Measurements from ENCODE around the gene MYLK. TPM values are rescaled to one million over a fixed set of nuclear protein-coding genes. Genes with fewer than 3 reads are reported as not detected.

MYLK gene
- total RNA-seq, 1 donor from 2014 or later, result 50.5 TPM

GRCh38 chr3:123791073-123791370, 93.1 kb downstream of the MYLK start:
- Histone ChIP-seq H3K4me2 (ENCODE audit: low read length) (peak overlapping the region; percentile 35), H3K9me3 (ENCODE audit: insufficient read depth, low read depth, low read length) (no peaks in the 10 kb centered on the region), H4K20me1 (ENCODE audit: insufficient read depth, low read length) (no peaks in the 10 kb centered on the region), H3K36me3 (ENCODE audit: insufficient read depth, low read length) (peaks cover 18% of the 10 kb centered on the region), H3K4me1 (ENCODE audit: insufficient read depth, low read length) (peaks cover 49% of the 10 kb centered on the region), H3K27me3 (ENCODE audit: insufficient read depth, low read length) (no peaks in the 10 kb centered on the region), H3K4me3 (ENCODE audit: insufficient read depth, low read depth, low read length) (no peak overlapping the region), H3K79me2 (ENCODE audit: insufficient read depth, low read length) (peaks cover 5% of the 10 kb centered on the region), H2AFZ (ENCODE audit: low read depth, low read length) (no peak overlapping the region), H3K27ac (ENCODE audit: low read depth, low read length) (peak overlapping the region; percentile 88), H3K9ac (ENCODE audit: low read length) (no peak overlapping the region)
- Mint-ChIP-seq H3K27me3 (ENCODE audit: low read depth, unreplicated experiment) (no peaks in the 10 kb centered on the region), H3K4me3 (ENCODE audit: unreplicated experiment) (no peak overlapping the region), H3K27ac (ENCODE audit: unreplicated experiment) (no peak overlapping the region), H3K4me1 (ENCODE audit: low read depth, unreplicated experiment) (peaks cover 52% of the 10 kb centered on the region), H3K36me3 (ENCODE audit: low read depth, unreplicated experiment) (peaks cover 3% of the 10 kb centered on the region), H3K9me3 (ENCODE audit: unreplicated experiment) (no peaks in the 10 kb centered on the region)
- DNase-seq (ENCODE audit: low read depth) (no peak), FAIRE-seq (no peak)
- TF ChIP-seq EZH2 (IDR thresholded peaks at IDR 0.05; ENCODE audit: insufficient read depth, low read length), result no peak
- TF ChIP-seq, protein P1, sequence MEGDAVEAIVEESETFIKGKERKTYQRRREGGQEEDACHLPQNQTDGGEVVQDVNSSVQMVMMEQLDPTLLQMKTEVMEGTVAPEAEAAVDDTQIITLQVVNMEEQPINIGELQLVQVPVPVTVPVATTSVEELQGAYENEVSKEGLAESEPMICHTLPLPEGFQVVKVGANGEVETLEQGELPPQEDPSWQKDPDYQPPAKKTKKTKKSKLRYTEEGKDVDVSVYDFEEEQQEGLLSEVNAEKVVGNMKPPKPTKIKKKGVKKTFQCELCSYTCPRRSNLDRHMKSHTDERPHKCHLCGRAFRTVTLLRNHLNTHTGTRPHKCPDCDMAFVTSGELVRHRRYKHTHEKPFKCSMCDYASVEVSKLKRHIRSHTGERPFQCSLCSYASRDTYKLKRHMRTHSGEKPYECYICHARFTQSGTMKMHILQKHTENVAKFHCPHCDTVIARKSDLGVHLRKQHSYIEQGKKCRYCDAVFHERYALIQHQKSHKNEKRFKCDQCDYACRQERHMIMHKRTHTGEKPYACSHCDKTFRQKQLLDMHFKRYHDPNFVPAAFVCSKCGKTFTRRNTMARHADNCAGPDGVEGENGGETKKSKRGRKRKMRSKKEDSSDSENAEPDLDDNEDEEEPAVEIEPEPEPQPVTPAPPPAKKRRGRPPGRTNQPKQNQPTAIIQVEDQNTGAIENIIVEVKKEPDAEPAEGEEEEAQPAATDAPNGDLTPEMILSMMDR (IDR thresholded peaks at IDR 0.05; ENCODE audit: insufficient read depth, low read depth, low read length), result no peak

GRCh38 chr3:123790254-123791072, 93.7 kb downstream of the MYLK start:
- peaks cover 5% of the 10 kb centered on the region for H3K79me2 ChIP-seq (ENCODE audit: insufficient read depth, low read length)
- Mint-ChIP-seq H3K9me3 (ENCODE audit: unreplicated experiment) (no peaks in the 10 kb centered on the region), H3K27ac (ENCODE audit: unreplicated experiment) (peak overlapping the region; percentile 48), H3K27me3 (ENCODE audit: low read depth, unreplicated experiment) (no peaks in the 10 kb centered on the region), H3K4me3 (ENCODE audit: unreplicated experiment) (no peak overlapping the region), H3K36me3 (ENCODE audit: low read depth, unreplicated experiment) (peaks cover 3% of the 10 kb centered on the region), H3K4me1 (ENCODE audit: low read depth, unreplicated experiment) (peaks cover 52% of the 10 kb centered on the region)
- no peaks in the 10 kb centered on the region for H4K20me1 ChIP-seq (ENCODE audit: insufficient read depth, low read length)
- TF ChIP-seq, protein P1 (IDR thresholded peaks at IDR 0.05; ENCODE audit: insufficient read depth, low read depth, low read length), result no peak
- no peak for TF ChIP-seq EZH2 (IDR thresholded peaks at IDR 0.05; ENCODE audit: insufficient read depth, low read length)
- H3K9ac ChIP-seq (ENCODE audit: low read length), result peak overlapping the region; percentile 4
- no peak for DNase-seq (ENCODE audit: low read depth)
- H3K4me1 ChIP-seq (ENCODE audit: insufficient read depth, low read length), result peaks cover 49% of the 10 kb centered on the region
- no peak overlapping the region for H2AFZ ChIP-seq (ENCODE audit: low read depth, low read length)
- H3K4me3 ChIP-seq (ENCODE audit: insufficient read depth, low read depth, low read length), result no peak overlapping the region
- H3K36me3 ChIP-seq (ENCODE audit: insufficient read depth, low read length), result peaks cover 18% of the 10 kb centered on the region
- H3K4me2 ChIP-seq (ENCODE audit: low read length), result peak overlapping the region; percentile 35
- H3K9me3 ChIP-seq (ENCODE audit: insufficient read depth, low read depth, low read length), result no peaks in the 10 kb centered on the region
- FAIRE-seq, result peak; percentile 52
- H3K27me3 ChIP-seq (ENCODE audit: insufficient read depth, low read length), result no peaks in the 10 kb centered on the region
- H3K27ac ChIP-seq (ENCODE audit: low read depth, low read length), result peak overlapping the region; percentile 88

DNA sequence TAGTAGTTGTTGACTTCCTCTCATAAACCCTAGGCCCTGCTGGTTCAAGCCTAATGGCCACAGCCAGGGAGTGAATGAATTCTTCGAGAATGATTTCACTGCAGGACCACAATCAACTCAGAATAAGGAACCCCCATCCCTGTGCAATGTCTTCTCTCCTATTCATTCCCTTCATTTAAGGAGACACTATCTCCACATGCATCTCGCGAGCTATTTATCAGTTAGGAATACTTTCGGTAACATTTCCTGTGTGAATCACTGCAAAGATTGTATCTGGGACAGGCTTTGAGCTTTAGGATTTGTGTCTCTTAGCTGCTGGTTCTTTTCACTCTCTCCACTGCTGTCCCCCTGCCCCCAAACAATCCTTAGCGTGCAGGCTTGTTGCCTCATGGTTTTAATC, 94.4 kb downstream of the MYLK start:
- Histone ChIP-seq H3K4me2 (ENCODE audit: low read length) (peak overlapping the region; percentile 35), H3K9me3 (ENCODE audit: insufficient read depth, low read depth, low read length) (no peaks in the 10 kb centered on the region), H3K4me3 (ENCODE audit: insufficient read depth, low read depth, low read length) (no peak overlapping the region), H3K9ac (ENCODE audit: low read length) (peak overlapping the region; percentile 61), H3K4me1 (ENCODE audit: insufficient read depth, low read length) (peaks cover 49% of the 10 kb centered on the region), H3K36me3 (ENCODE audit: insufficient read depth, low read length) (peaks cover 24% of the 10 kb centered on the region), H3K27me3 (ENCODE audit: insufficient read depth, low read length) (no peaks in the 10 kb centered on the region), H3K79me2 (ENCODE audit: insufficient read depth, low read length) (peaks cover 5% of the 10 kb centered on the region), H2AFZ (ENCODE audit: low read depth, low read length) (no peak overlapping the region), H3K27ac (ENCODE audit: low read depth, low read length) (peak overlapping the region; percentile 88), H4K20me1 (ENCODE audit: insufficient read depth, low read length) (no peaks in the 10 kb centered on the region)
- no peaks in the 10 kb centered on the region for H3K9me3 Mint-ChIP-seq (ENCODE audit: unreplicated experiment)
- H3K4me1 Mint-ChIP-seq (ENCODE audit: low read depth, unreplicated experiment), result peaks cover 52% of the 10 kb centered on the region
- no peaks in the 10 kb centered on the region for H3K27me3 Mint-ChIP-seq (ENCODE audit: low read depth, unreplicated experiment)
- TF ChIP-seq EZH2 (IDR thresholded peaks at IDR 0.05; ENCODE audit: insufficient read depth, low read length), result no peak
- TF ChIP-seq, protein P1 (IDR thresholded peaks at IDR 0.05; ENCODE audit: insufficient read depth, low read depth, low read length), result no peak
- H3K4me3 Mint-ChIP-seq (ENCODE audit: unreplicated experiment), result peak overlapping the region; percentile 54
- peak; percentile 95 for FAIRE-seq
- peaks cover 3% of the 10 kb centered on the region for H3K36me3 Mint-ChIP-seq (ENCODE audit: low read depth, unreplicated experiment)
- peak overlapping the region; percentile 99 for H3K27ac Mint-ChIP-seq (ENCODE audit: unreplicated experiment)
- peak; percentile 96 for DNase-seq (ENCODE audit: low read depth)

Data from astrocyte (in vitro differentiated cells and primary cell).